GM12878 (cell line): Measurements from ENCODE around the gene RFWD3. TPM values are rescaled to one million over a fixed set of nuclear protein-coding genes. Genes with fewer than 3 reads are reported as not detected.
A peak's percentile ranks its signal among the peaks of the same experiment; 100 is the strongest.
"Not testable (repeated sequence)": the region's sequence is repeated elsewhere in the genome, so short reads cannot be mapped to it uniquely, and the experiment has no call there.

Experiments
- ATAC-seq: fragments of 200-7000 bp; cut with Tn5 transposase; 3 replicates; pipeline ENCODE4 v1.9.1; 2020; ENCODE audit warnings: mild to moderate bottlenecking, moderate library complexity
- BruUV-seq: library from RNA; stranded (reverse); fragments of 400-500 nt; replicated peaks from 2 replicates; lab custom pipeline; 2021; lab: Mats Ljungman, UMichigan
- CTCF ChIA-PET: fragments of 300-600 bp; sonication (Branson Sonifier 250); formaldehyde crosslinking; extraction: SDS; loops from one replicate; lab custom pipeline; 2021; ENCODE audit warnings: inconsistent platforms; lab: Yijun Ruan, JAX
- POLR2A ChIA-PET: fragments of 350-600 bp; formaldehyde crosslinking; extraction: SDS; loops from one replicate; lab custom pipeline; 2021; ENCODE audit warnings: inconsistent platforms; lab: Charles Lee
- RAD21 ChIA-PET: fragments of 300-600 bp; sonication (Branson Sonifier 250); formaldehyde crosslinking; loops from one replicate; lab custom pipeline; 2023; ENCODE audit warnings: antibody characterized with exemption; ENCODE audit not compliant: unreplicated experiment; lab: Charles Lee
- SMC1A ChIA-PET: fragments of 300-600 bp; sonication (Branson Sonifier 250); formaldehyde crosslinking; loops from one replicate; lab custom pipeline; 2023; ENCODE audit not compliant: unreplicated experiment, uncharacterized antibody; lab: Charles Lee
- DNase-seq: peaks from one replicate; pipeline ENCODE4 v3.0.0-alpha.2; 2011; ENCODE audit warnings: low read depth, low spot score
- FAIRE-seq: peaks from 3 replicates; lab custom pipeline; 2011; peaks lifted over from hg19 to GRCh38; lab: Jason Lieb, UNC
- H2AFZ ChIP-seq: 2 replicates; pipeline ENCODE4 v1.6.0; 2011; ENCODE audit warnings: low read depth, low read length, control low read depth; ENCODE audit not compliant: control insufficient read depth
- H3K27ac ChIP-seq: 2 replicates; pipeline ENCODE4 v1.5.1; 2011; ENCODE audit warnings: control low read depth; ENCODE audit not compliant: control insufficient read depth, insufficient read depth
- H3K27me3 ChIP-seq, 2 experiments: replicated peaks in 1 of 2; 2 replicates each; pipeline versions ENCODE4 v1.6.0 to v1.6.1; 2011; ENCODE audit warnings: low read length in 1 of 2; ENCODE audit not compliant: control insufficient read depth in 2 of 2, insufficient read depth in 2 of 2
- H3K36me3 ChIP-seq, 2 experiments: 2 replicates each; pipeline ENCODE4 v1.5.1; 2011; ENCODE audit warnings: low read length in 1 of 2; ENCODE audit not compliant: control insufficient read depth in 2 of 2, insufficient read depth in 2 of 2
- H3K4me1 ChIP-seq: 2 replicates; pipeline ENCODE4 v1.6.1; 2011; ENCODE audit warnings: mild to moderate bottlenecking, low read length, moderate library complexity, mixed read lengths; ENCODE audit not compliant: control insufficient read depth, insufficient read depth
- H3K4me2 ChIP-seq: 2 replicates; pipeline ENCODE4 v1.6.0; 2011; ENCODE audit warnings: control low read depth; ENCODE audit not compliant: control insufficient read depth, insufficient read depth
- H3K4me3 ChIP-seq: fragments of 200-600 bp; sonication (generic); 2 replicates; pipeline ENCODE4 v1.5.1; 2016
- H3K79me2 ChIP-seq: 2 replicates; pipeline ENCODE4 v1.6.0; 2011; ENCODE audit warnings: low read length; ENCODE audit not compliant: control insufficient read depth, insufficient read depth
- H3K9ac ChIP-seq: 2 replicates; pipeline ENCODE4 v1.8.0; 2011; ENCODE audit warnings: low read length, control low read depth, mixed read lengths; ENCODE audit not compliant: control insufficient read depth, insufficient read depth
- H3K9me3 ChIP-seq: replicated peaks from 3 replicates; pipeline ENCODE4 v1.5.1; 2011; ENCODE audit warnings: mild to moderate bottlenecking, low read length; ENCODE audit not compliant: control insufficient read depth, insufficient read depth
- H4K20me1 ChIP-seq: 2 replicates; pipeline ENCODE4 v1.6.0; 2011; ENCODE audit not compliant: control insufficient read depth, insufficient read depth
- BHLHE40 ChIP-seq, 2 experiments: fragments of 450-650 bp in 1 of 2; IDR thresholded peaks; 2 replicates each; pipeline ENCODE4 v1.6.1; 2011 to 2017; ENCODE audit warnings: low read depth in 2 of 2, borderline replicate concordance in 1 of 2, improper control_type of control experiment in 1 of 2, low read length in 1 of 2, mild to moderate bottlenecking in 1 of 2
- BRCA1 ChIP-seq: IDR thresholded peaks from 2 replicates; pipeline ENCODE4 v1.6.1; 2011; ENCODE audit warnings: low read depth, low read length, improper control_type of control experiment
- CHD1 ChIP-seq: IDR thresholded peaks from 2 replicates; pipeline ENCODE4 v1.6.1; 2012; ENCODE audit warnings: low read depth, low read length, improper control_type of control experiment
- IKZF1 ChIP-seq: fragments of 450-650 bp; conservative IDR thresholded peaks from 2 replicates; pipeline ENCODE4 v1.6.1; 2017; ENCODE audit warnings: antibody characterized with exemption, mild to moderate bottlenecking
- IKZF2 ChIP-seq, 2 experiments: fragments of 450-650 bp; IDR thresholded peaks; 2 replicates each; pipeline ENCODE4 v1.6.1; 2017; ENCODE audit warnings: mild to moderate bottlenecking in 2 of 2, moderate library complexity in 2 of 2
- MEF2A ChIP-seq: IDR thresholded peaks from 2 replicates; pipeline ENCODE4 v1.6.1; 2011; ENCODE audit warnings: low read depth, mild to moderate bottlenecking, low read length, moderate library complexity; ENCODE audit not compliant: insufficient read depth
- NKRF ChIP-seq: fragments of 450-650 bp; conservative IDR thresholded peaks from 2 replicates; pipeline ENCODE4 v1.6.1; 2017; ENCODE audit warnings: mild to moderate bottlenecking, moderate library complexity
- ZBTB40 ChIP-seq: fragments of 450-650 bp; IDR thresholded peaks from 2 replicates; pipeline ENCODE4 v1.6.1; 2016; ENCODE audit warnings: mild to moderate bottlenecking, moderate library complexity, borderline replicate concordance
- WGBS: methylation state at CpG from one replicate; pipeline ENCODE4 v1.1.6; 2016; ENCODE audit warnings: low lambda C conversion rate; ENCODE audit not compliant: insufficient replicate concordance, insufficient coverage; ENCODE audit errors: missing lambda C conversion rate; 5-methylcytosine and 5-hydroxymethylcytosine counted together
- in situ Hi-C: fragments of 300-500 bp; cut with MboI; formaldehyde crosslinking; loops from 9 replicates; pipeline ENCODE4 v1.14.3; 2018; ENCODE audit warnings: mixed read lengths
- intact Hi-C: fragments of 100-400 bp; cut with micrococcal nuclease; formaldehyde crosslinking; loops from one replicate; pipeline ENCODE4 v1.14.2; 2022; ENCODE audit not compliant: unreplicated experiment
- polyA plus RNA-seq, 11 experiments: library from polyadenylated mRNA; depleted of rRNA in 4 of 11; unstranded in 6 of 11; stranded (reverse) in 5 of 11; fragments of >200 nt; fragmentation: Nextera tagmentation in 4 of 11; fragmentation: Illumina TruSeq in 1 of 11; extraction: Ambion mirVana in 4 of 11; extraction: Trizol in 1 of 11; gene quantifications; 1 replicate in 1 of 11; 2 replicates in 10 of 11; pipeline versions ENCODE4 v1.2.1 to v1.2.3, GENCODE V29; 2011 to 2016; ENCODE audit warnings: inconsistent platforms in 2 of 11, missing spikeins in 2 of 11, low read depth in 1 of 11
- total RNA-seq, 4 experiments: library from RNA; depleted of rRNA in 3 of 4; stranded (reverse); fragments of >200 nt in 3 of 4; fragmentation: Illumina TruSeq in 1 of 4; extraction: Trizol in 1 of 4; gene quantifications; 2 replicates each; pipeline versions ENCODE4 v1.2.1 to v1.2.3, GENCODE V29; 2013 to 2021

RFWD3 gene
- total and polyA plus RNA-seq, 10 of the 15 experiments (the other 5 are each of a cell fraction or from before 2014, with no cell fraction given) = 10.7 to 78.5 (median 51.2) TPM

- ATAC-seq, FAIRE-seq, H3K9ac ChIP-seq, H3K27ac ChIP-seq, H3K27me3 ChIP-seq, H3K4me2 ChIP-seq, H4K20me1 ChIP-seq, BruUV-seq, in situ Hi-C loops, H3K4me3 ChIP-seq, RAD21 ChIA-PET, DNase-seq, H3K9me3 ChIP-seq, H2AFZ ChIP-seq, H3K4me1 ChIP-seq, intact Hi-C loops: not testable (repeated sequence)
- TF ChIP-seq BHLHE40 (IDR thresholded peaks at IDR 0.05; ENCODE audit: borderline replicate concordance in 1 of 2, low read depth in 2 of 2, low read length in 1 of 2) = peak in 1 of 2 experiments; percentile 30; a peak in 2 of 4 replicates
- 88% methylated on average over 9 of the region's 10 CpGs for WGBS
- Histone ChIP-seq H3K79me2 (peaks cover 27% of the 10 kb centered on the region), H3K36me3 (peaks cover 0 to 11% of the 10 kb centered on the region in 2 experiments; a peak in 3 of 4 replicates)
- ChIA-PET CTCF (interaction anchor here (0.5 to 2.8 kb wide), 3 partner anchors 17 to 650 kb away, joined by 3 to 14 read pairs (median 3); no protein-coding TSS in a partner anchor), SMC1A (interaction anchor here (0.7 to 2.7 kb wide), 3 partner anchors 11 to 61 kb away, joined by 3 to 26 read pairs (median 3); partner anchors contain the start of gene MLKL), POLR2A (interaction anchor here (0.6 to 3.4 kb wide), 3 partner anchors 28 to 85 kb away, joined by 3 to 28 read pairs (median 7); partner anchors contain the start of gene MLKL)
These were observed 2.2 kb upstream of the RFWD3 start for GRCh38 chr16:74668877-74669276.

GRCh38 chr16:74667255-74667700 lies 601 bp upstream of the RFWD3 start:
- DNase-seq (no peak), FAIRE-seq (no peak), ATAC-seq (peak; percentile 19)
- ChIA-PET POLR2A (interaction anchor here (0.6 to 3.4 kb wide), 9 partner anchors 7 to 956 kb away, joined by 3 to 28 read pairs (median 6); partner anchors contain the start of genes ADAT1, MLKL and WDR59), SMC1A (interaction anchor here (1.1 to 2.7 kb wide), 4 partner anchors 14 to 62 kb away, joined by 3 to 26 read pairs (median 5); partner anchors contain the start of gene MLKL), CTCF (interaction anchor here (0.6 to 2.8 kb wide), 10 partner anchors 11 to 756 kb away, joined by 3 to 14 read pairs (median 4); partner anchors contain the start of gene MLKL), RAD21 (interaction anchor here (0.7 to 1.9 kb wide), 9 partner anchors 10 to 985 kb away, joined by 3 to 18 read pairs (median 4); partner anchors contain the start of genes MLKL and WDR59)
- Histone ChIP-seq H3K4me1 (peaks cover 5% of the 10 kb centered on the region), H3K79me2 (peaks cover 41% of the 10 kb centered on the region), H4K20me1 (no peaks in the 10 kb centered on the region), H3K9ac (peak overlapping the region; percentile 87), H2AFZ (peak overlapping the region; percentile 96), H3K4me3 (peak overlapping the region; percentile 74), H3K4me2 (peak overlapping the region; percentile 93), H3K9me3 (no peaks in the 10 kb centered on the region), H3K27me3 (no peaks in the 10 kb centered on the region), H3K36me3 (peaks cover 0 to 21% of the 10 kb centered on the region in 2 experiments; a peak in 3 of 4 replicates), H3K27ac (peak overlapping the region; percentile 89)
- TSS peak; percentile 96 for BruUV-seq
- in situ Hi-C loops = no loop called here
- intact Hi-C loops = loop anchor here (2.0 kb wide), 1 partner anchor 32 kb away; no protein-coding TSS in a partner anchor
- WGBS = under 1% methylated on average over 23 of the region's 23 CpGs
- 0 out of 2 replicates have a peak, but pooled peaks have one; percentile 0 for TF ChIP-seq MEF2A
- peak; percentile 9; the same call in 1 of the 2 replicates for TF ChIP-seq IKZF1
- TF ChIP-seq BRCA1 = no peak
- peak; percentile 71; the same call in 1 of the 2 replicates for TF ChIP-seq ZBTB40
- no peak for TF ChIP-seq CHD1
- peak; percentile 83 for TF ChIP-seq NKRF
- TF ChIP-seq IKZF2 (IDR thresholded peaks at IDR 0.05) = 0 out of 4 replicates have a peak, but pooled peaks of 1 of the 2 experiments have one; percentile 22
